Measurements from ENCODE around the gene PAXX.

DNA sequence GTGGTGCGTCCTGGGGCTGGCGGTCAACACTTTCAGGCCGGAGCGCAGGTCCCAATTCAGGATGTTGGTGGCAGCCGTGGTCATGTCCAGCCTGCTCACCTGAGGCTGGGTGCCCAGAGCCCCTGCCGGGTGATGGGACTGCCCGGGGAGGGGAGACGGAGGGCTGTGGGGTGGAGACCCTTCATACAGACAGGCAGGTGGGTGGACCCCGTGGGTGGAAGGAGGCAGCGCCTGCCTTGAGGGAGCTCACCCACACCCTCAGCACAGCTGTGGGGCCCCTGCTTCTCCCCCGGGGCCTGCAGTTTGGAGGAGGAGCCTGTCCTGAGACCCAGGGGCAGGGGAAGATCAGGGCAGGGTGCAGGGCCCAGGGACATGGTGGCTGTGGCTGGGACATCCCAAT, 21.9 kb upstream of the PAXX start:
- TF ChIP-seq POLR2AphosphoS5 (IDR thresholded peaks at IDR 0.05; ENCODE audit: low read depth, low read length) (no peak), POLR2A (IDR thresholded peaks at IDR 0.05; ENCODE audit: low read depth, low read length) (no peak), SPI1 (IDR thresholded peaks at IDR 0.05; ENCODE audit: low read depth, low read length) (no peak), POU2F2 (IDR thresholded peaks at IDR 0.05; ENCODE audit: low read depth, low read length) (no peak), TAF1 (IDR thresholded peaks at IDR 0.05; ENCODE audit: low read depth, low read length) (no peak)

Measured in GM12891 (cell line).